H9 (cell line): ENCODE results near the gene COIL. TPM values are rescaled to one million over a fixed set of nuclear protein-coding genes. Genes with fewer than 3 reads are reported as not detected.

ENCODE experiments used
- DNase-seq: peaks from one replicate; pipeline ENCODE4 v3.0.0-alpha.2; 2017
- H2AFZ ChIP-seq: one replicate; pipeline ENCODE4 v1.6.1; 2013; ENCODE audit warnings: mild to moderate bottlenecking, low read length, control low read depth, moderate library complexity
- H2AK5ac ChIP-seq: 2 replicates; pipeline ENCODE4 v1.6.1; 2013; ENCODE audit warnings: low read length, control low read depth, mixed read lengths; ENCODE audit not compliant: insufficient read length
- H2BK120ac ChIP-seq: one replicate; pipeline ENCODE4 v1.6.1; 2013; ENCODE audit warnings: low read depth, mild to moderate bottlenecking, low read length, control low read depth, inconsistent platforms; ENCODE audit not compliant: poor library complexity, severe bottlenecking
- H2BK12ac ChIP-seq: 2 replicates; pipeline ENCODE4 v1.6.1; 2013; ENCODE audit warnings: low read length, control low read depth, mixed read lengths, low read depth; ENCODE audit not compliant: insufficient read length
- H2BK15ac ChIP-seq: 2 replicates; pipeline ENCODE4 v1.6.1; 2013; ENCODE audit warnings: low read depth, low read length, control low read depth
- H2BK20ac ChIP-seq: one replicate; pipeline ENCODE4 v1.6.1; 2013; ENCODE audit warnings: low read depth, mild to moderate bottlenecking, low read length, control low read depth, inconsistent platforms; ENCODE audit not compliant: poor library complexity, severe bottlenecking
- H2BK5ac ChIP-seq: 2 replicates; pipeline ENCODE4 v1.6.1; 2013; ENCODE audit warnings: low read length, control low read depth, mixed read lengths; ENCODE audit not compliant: insufficient read length
- H3K14ac ChIP-seq: 2 replicates; pipeline ENCODE4 v1.6.1; 2013; ENCODE audit warnings: low read length, control low read depth; ENCODE audit not compliant: insufficient read depth
- H3K18ac ChIP-seq: 2 replicates; pipeline ENCODE4 v1.6.1; 2013; ENCODE audit warnings: low read depth, mild to moderate bottlenecking, mixed read lengths, low read length, control low read depth; ENCODE audit not compliant: insufficient read length
- H3K23ac ChIP-seq: 2 replicates; pipeline ENCODE4 v1.6.1; 2013; ENCODE audit warnings: low read length, control low read depth, mixed read lengths, low read depth; ENCODE audit not compliant: insufficient read length
- H3K23me2 ChIP-seq: 2 replicates; pipeline ENCODE4 v1.6.1; 2013; ENCODE audit warnings: low read depth, mild to moderate bottlenecking, mixed read lengths, low read length, control low read depth; ENCODE audit not compliant: insufficient read length, poor library complexity, severe bottlenecking
- H3K27ac ChIP-seq: 2 replicates; pipeline ENCODE4 v1.5.1; 2013; ENCODE audit warnings: low read length, control low read depth, mixed read lengths, low read depth; ENCODE audit not compliant: insufficient read length
- H3K27me3 ChIP-seq: 2 replicates; pipeline ENCODE4 v1.6.1; 2013; ENCODE audit warnings: low read length, control low read depth, inconsistent platforms; ENCODE audit not compliant: insufficient read depth
- H3K4ac ChIP-seq: 2 replicates; pipeline ENCODE4 v1.6.1; 2013; ENCODE audit warnings: low read depth, mild to moderate bottlenecking, control low read depth, inconsistent platforms, low read length, moderate library complexity
- H3K4me1 ChIP-seq: 2 replicates; pipeline ENCODE4 v1.6.1; 2013; ENCODE audit warnings: low read length, control low read depth, inconsistent platforms; ENCODE audit not compliant: insufficient read depth
- H3K4me2 ChIP-seq: 2 replicates; pipeline ENCODE4 v1.6.1; 2013; ENCODE audit warnings: low read length, control low read depth, mixed read lengths; ENCODE audit not compliant: insufficient read length, insufficient read depth
- H3K56ac ChIP-seq: 2 replicates; pipeline ENCODE4 v1.6.1; 2013; ENCODE audit warnings: low read depth, mild to moderate bottlenecking, mixed read lengths, low read length, control low read depth; ENCODE audit not compliant: insufficient read length
- H3K79me1 ChIP-seq: 2 replicates; pipeline ENCODE4 v1.6.1; 2013; ENCODE audit warnings: low read depth, mild to moderate bottlenecking, moderate library complexity, low read length, control low read depth, inconsistent platforms; ENCODE audit not compliant: insufficient read depth, poor library complexity, severe bottlenecking
- H3K79me2 ChIP-seq: 2 replicates; pipeline ENCODE4 v1.6.1; 2013; ENCODE audit warnings: low read length, control low read depth, inconsistent platforms; ENCODE audit not compliant: insufficient read depth
- H3K9ac ChIP-seq: 2 replicates; pipeline ENCODE4 v1.6.1; 2013; ENCODE audit warnings: low read length, control low read depth, mixed read lengths; ENCODE audit not compliant: insufficient read length; ENCODE audit errors: extremely low read depth
- H3K9me3 ChIP-seq: one replicate; pipeline ENCODE4 v1.6.1; 2013; ENCODE audit warnings: low read depth, low read length, inconsistent platforms; ENCODE audit not compliant: control insufficient read depth
- H3T11ph ChIP-seq: one replicate; pipeline ENCODE4 v1.6.1; 2013; ENCODE audit warnings: mild to moderate bottlenecking, low read length, control low read depth, inconsistent platforms
- H4K20me1 ChIP-seq: one replicate; pipeline ENCODE4 v1.6.1; 2013; ENCODE audit not compliant: control insufficient read depth, insufficient read length, insufficient read depth
- H4K5ac ChIP-seq: 2 replicates; pipeline ENCODE4 v1.6.1; 2013; ENCODE audit warnings: low read depth, mild to moderate bottlenecking, mixed read lengths, low read length, control low read depth; ENCODE audit not compliant: insufficient read length
- H4K8ac ChIP-seq: replicated peaks from 2 replicates; pipeline ENCODE4 v1.6.1; 2013; ENCODE audit warnings: low read length, control low read depth, mixed read lengths, low read depth; ENCODE audit not compliant: insufficient read length
- H4K91ac ChIP-seq: 2 replicates; pipeline ENCODE4 v1.6.1; 2013; ENCODE audit warnings: low read depth, mild to moderate bottlenecking, moderate library complexity, mixed read lengths, low read length, control low read depth; ENCODE audit not compliant: insufficient read length
- H3K27ac Mint-ChIP-seq, 3 experiments: 2 replicates in 2 of 3; 3 replicates in 1 of 3; pipeline ENCODE4 v1.8.0; 2020 to 2021; ENCODE audit warnings: mixed read lengths in 3 of 3, mild to moderate bottlenecking in 1 of 3, moderate library complexity in 1 of 3
- H3K27me3 Mint-ChIP-seq: 2 replicates; pipeline ENCODE4 v1.8.0; 2021; ENCODE audit warnings: low read depth, mild to moderate bottlenecking, moderate library complexity, mixed read lengths
- H3K36me3 Mint-ChIP-seq, 3 experiments: 2 replicates in 2 of 3; 3 replicates in 1 of 3; pipeline ENCODE4 v1.8.0; 2020 to 2021; ENCODE audit warnings: low read depth in 3 of 3, mixed read lengths in 3 of 3; ENCODE audit not compliant: insufficient read depth in 1 of 3
- H3K4me1 Mint-ChIP-seq, 2 experiments: 2 replicates each; pipeline ENCODE4 v1.8.0; 2020; ENCODE audit warnings: mixed read lengths in 2 of 2
- H3K4me3 Mint-ChIP-seq, 2 experiments: 2 replicates in 1 of 2; 3 replicates in 1 of 2; pipeline ENCODE4 v1.8.0; 2020 to 2021; ENCODE audit warnings: mild to moderate bottlenecking in 2 of 2, mixed read lengths in 2 of 2, moderate library complexity in 1 of 2
- H3K9me3 Mint-ChIP-seq, 2 experiments: 2 replicates in 1 of 2; 3 replicates in 1 of 2; pipeline ENCODE4 v1.8.0; 2020; ENCODE audit warnings: mild to moderate bottlenecking in 2 of 2, mixed read lengths in 2 of 2, moderate library complexity in 1 of 2
- CTCF ChIP-seq: fragments of 200-600 bp; sonication (generic); conservative IDR thresholded peaks from 3 replicates; pipeline ENCODE4 v1.8.0; 2021; ENCODE audit warnings: antibody characterized with exemption, mild to moderate bottlenecking
- WGBS: extraction: QIAGEN DNeasy Blood & Tissue Kit; methylation state at CpG from one replicate; pipeline ENCODE4 v1.1.7; 2013; ENCODE audit warnings: missing lambda C conversion rate, low lambda C conversion rate, mixed read lengths; ENCODE audit not compliant: insufficient read length; ENCODE audit errors: extremely low coverage; 5-methylcytosine and 5-hydroxymethylcytosine counted together
- total RNA-seq: library from RNA; stranded (reverse); gene quantifications from 2 replicates; pipeline ENCODE4 v1.2.1, GENCODE V29; 2021

The COIL gene
- total RNA-seq, 1 experiment from 2014 or later = 21.5 TPM

- Histone ChIP-seq H4K20me1 (no peaks in the 10 kb centered on the region), H4K5ac (no peak within 1 kb of the TSS), H2AK5ac (no peak within 1 kb of the TSS), H3K4me2 (peak within 1 kb of the TSS; percentile 60), H3K56ac (no peak within 1 kb of the TSS), H3K79me2 (no peaks in the 10 kb centered on the region; the same call in 1 of the 2 replicates), H3K27me3 (peaks cover 2% of the 10 kb centered on the region; the same call in 1 of the 2 replicates), H2BK5ac (no peak within 1 kb of the TSS), H3K9ac (peak within 1 kb of the TSS; percentile 25), H2AFZ (peak within 1 kb of the TSS; percentile 24), H3T11ph (no peak within 1 kb of the TSS), H3K4ac (no peak within 1 kb of the TSS), H3K18ac (no peak within 1 kb of the TSS), H3K79me1 (no peaks in the 10 kb centered on the region), H3K27ac (no peak within 1 kb of the TSS), H4K8ac (no peak within 1 kb of the TSS), H4K91ac (no peak within 1 kb of the TSS), H2BK120ac (no peak within 1 kb of the TSS), H3K4me1 (no peaks in the 10 kb centered on the region; the same call in 1 of the 2 replicates), H2BK20ac (no peak within 1 kb of the TSS), H2BK12ac (no peak within 1 kb of the TSS), H2BK15ac (no peak within 1 kb of the TSS), H3K23ac (no peak within 1 kb of the TSS), H3K9me3 (no peaks in the 10 kb centered on the region), H3K14ac (0 out of 2 replicates have a peak within 1 kb of the TSS, but pooled peaks have one; percentile 34), H3K23me2 (peaks cover 21% of the 10 kb centered on the region)
- no CpG with 5 or more reads among the region's 58 CpGs for WGBS
- Mint-ChIP-seq H3K4me1 (peaks cover 14 to 18% of the 10 kb centered on the region in 2 experiments), H3K27me3 (peaks cover 34% of the 10 kb centered on the region), H3K9me3 (peaks cover 0 to 7% of the 10 kb centered on the region in 2 experiments; a peak in 2 of 5 replicates), H3K36me3 (peaks cover 0 to 8% (median 0%) of the 10 kb centered on the region in 3 experiments; a peak in 2 of 7 replicates), H3K27ac (peak within 1 kb of the TSS in 2 of 3 experiments; percentile 57 to 72; a peak in 2 of 7 replicates), H3K4me3 (peak within 1 kb of the TSS; percentile 79 to 96)
- peak; percentile 96 for DNase-seq
- TF ChIP-seq CTCF = no peak
Measured at GRCh38 chr17:56913867-56914580, 46.8 kb downstream of the COIL start, which contains the start of gene TRIM25. Gene TRIM25, minus strand, starts transcription at chr17:56914049. Its CDS starts 61 bp downstream, at chr17:56913988.
